Esophagus muscularis mucosa (tissue), 4 donors: Measurements from ENCODE around the gene ANKRD44.

Experiments used
- EP300 ChIP-seq: sonication (generic); formaldehyde crosslinking; IDR thresholded peaks from one replicate; pipeline ENCODE4 v1.6.1; 2017; ENCODE audit warnings: antibody characterized with exemption
- POLR2AphosphoS5 ChIP-seq, 2 donors: sonication (generic); formaldehyde crosslinking; IDR thresholded peaks; one replicate each; pipeline ENCODE4 v1.6.1; 2017; ENCODE audit warnings: antibody characterized with exemption in 2 of 2
- TF ChIP-seq, protein P1 (sequence below), 3 experiments: fragments of 200-600 bp in 2 of 3; fragments of 450-650 bp in 1 of 3; sonication (generic) in 2 of 3; IDR thresholded peaks; one replicate each; pipeline ENCODE4 v1.5.1; 2017 to 2019; ENCODE audit warnings: antibody characterized with exemption in 3 of 3, mild to moderate bottlenecking in 2 of 3, moderate library complexity in 1 of 3

GRCh38 chr2:197086500-197086899, 224.1 kb downstream of the ANKRD44 start:
- TF ChIP-seq, protein P1, sequence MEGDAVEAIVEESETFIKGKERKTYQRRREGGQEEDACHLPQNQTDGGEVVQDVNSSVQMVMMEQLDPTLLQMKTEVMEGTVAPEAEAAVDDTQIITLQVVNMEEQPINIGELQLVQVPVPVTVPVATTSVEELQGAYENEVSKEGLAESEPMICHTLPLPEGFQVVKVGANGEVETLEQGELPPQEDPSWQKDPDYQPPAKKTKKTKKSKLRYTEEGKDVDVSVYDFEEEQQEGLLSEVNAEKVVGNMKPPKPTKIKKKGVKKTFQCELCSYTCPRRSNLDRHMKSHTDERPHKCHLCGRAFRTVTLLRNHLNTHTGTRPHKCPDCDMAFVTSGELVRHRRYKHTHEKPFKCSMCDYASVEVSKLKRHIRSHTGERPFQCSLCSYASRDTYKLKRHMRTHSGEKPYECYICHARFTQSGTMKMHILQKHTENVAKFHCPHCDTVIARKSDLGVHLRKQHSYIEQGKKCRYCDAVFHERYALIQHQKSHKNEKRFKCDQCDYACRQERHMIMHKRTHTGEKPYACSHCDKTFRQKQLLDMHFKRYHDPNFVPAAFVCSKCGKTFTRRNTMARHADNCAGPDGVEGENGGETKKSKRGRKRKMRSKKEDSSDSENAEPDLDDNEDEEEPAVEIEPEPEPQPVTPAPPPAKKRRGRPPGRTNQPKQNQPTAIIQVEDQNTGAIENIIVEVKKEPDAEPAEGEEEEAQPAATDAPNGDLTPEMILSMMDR (IDR thresholded peaks at IDR 0.05), result no peak
- TF ChIP-seq EP300 (no peak), POLR2AphosphoS5 (IDR thresholded peaks at IDR 0.05) (no peak)
